ENCODE data around the gene EEF2K. TPM values are rescaled to one million over a fixed set of nuclear protein-coding genes. Genes with fewer than 3 reads are reported as not detected.

The EEF2K gene
- total and polyA plus RNA-seq, 2 of the 13 experiments (the other 11 are each of a cell fraction or from before 2014, with no cell fraction given): 22.0 to 23.8 TPM

- TF ChIP-seq ZNF598 (CRISPR knock-in tag; IDR thresholded peaks at IDR 0.05; ENCODE audit: borderline replicate concordance) (0 out of 2 replicates have a peak, but pooled peaks have one; percentile 2), SP4 (CRISPR knock-in tag; IDR thresholded peaks at IDR 0.05) (0 out of 2 replicates have a peak, but pooled peaks have one; percentile 16), TEAD3 (CRISPR knock-in tag; optimal IDR thresholded peaks at IDR 0.05; ENCODE audit: borderline replicate concordance) (peak; percentile 64), SAP130 (CRISPR knock-in tag; IDR thresholded peaks at IDR 0.05; ENCODE audit: low read depth) (peak; percentile 13; the same call in 1 of the 2 replicates), ZSCAN12 (CRISPR knock-in tag; IDR thresholded peaks at IDR 0.05) (0 out of 2 replicates have a peak, but pooled peaks have one; percentile 23), ZNF225 (CRISPR knock-in tag; IDR thresholded peaks at IDR 0.05) (peak; percentile 14; the same call in 1 of the 2 replicates), ZNF567 (CRISPR knock-in tag; IDR thresholded peaks at IDR 0.05; ENCODE audit: borderline replicate concordance) (peak; percentile 71; the same call in 1 of the 2 replicates), MED1 (CRISPR knock-in tag; IDR thresholded peaks at IDR 0.05) (0 out of 2 replicates have a peak, but pooled peaks have one; percentile 20)
- TF ChIP-seq, protein P1, sequence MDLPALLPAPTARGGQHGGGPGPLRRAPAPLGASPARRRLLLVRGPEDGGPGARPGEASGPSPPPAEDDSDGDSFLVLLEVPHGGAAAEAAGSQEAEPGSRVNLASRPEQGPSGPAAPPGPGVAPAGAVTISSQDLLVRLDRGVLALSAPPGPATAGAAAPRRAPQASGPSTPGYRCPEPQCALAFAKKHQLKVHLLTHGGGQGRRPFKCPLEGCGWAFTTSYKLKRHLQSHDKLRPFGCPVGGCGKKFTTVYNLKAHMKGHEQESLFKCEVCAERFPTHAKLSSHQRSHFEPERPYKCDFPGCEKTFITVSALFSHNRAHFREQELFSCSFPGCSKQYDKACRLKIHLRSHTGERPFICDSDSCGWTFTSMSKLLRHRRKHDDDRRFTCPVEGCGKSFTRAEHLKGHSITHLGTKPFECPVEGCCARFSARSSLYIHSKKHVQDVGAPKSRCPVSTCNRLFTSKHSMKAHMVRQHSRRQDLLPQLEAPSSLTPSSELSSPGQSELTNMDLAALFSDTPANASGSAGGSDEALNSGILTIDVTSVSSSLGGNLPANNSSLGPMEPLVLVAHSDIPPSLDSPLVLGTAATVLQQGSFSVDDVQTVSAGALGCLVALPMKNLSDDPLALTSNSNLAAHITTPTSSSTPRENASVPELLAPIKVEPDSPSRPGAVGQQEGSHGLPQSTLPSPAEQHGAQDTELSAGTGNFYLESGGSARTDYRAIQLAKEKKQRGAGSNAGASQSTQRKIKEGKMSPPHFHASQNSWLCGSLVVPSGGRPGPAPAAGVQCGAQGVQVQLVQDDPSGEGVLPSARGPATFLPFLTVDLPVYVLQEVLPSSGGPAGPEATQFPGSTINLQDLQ (CRISPR knock-in tag; IDR thresholded peaks at IDR 0.05): 0 out of 2 replicates have a peak, but pooled peaks have one; percentile 34
Measured at GRCh38 chr16:22207715-22208360, 1.8 kb downstream of the EEF2K start (continued).

DNA sequence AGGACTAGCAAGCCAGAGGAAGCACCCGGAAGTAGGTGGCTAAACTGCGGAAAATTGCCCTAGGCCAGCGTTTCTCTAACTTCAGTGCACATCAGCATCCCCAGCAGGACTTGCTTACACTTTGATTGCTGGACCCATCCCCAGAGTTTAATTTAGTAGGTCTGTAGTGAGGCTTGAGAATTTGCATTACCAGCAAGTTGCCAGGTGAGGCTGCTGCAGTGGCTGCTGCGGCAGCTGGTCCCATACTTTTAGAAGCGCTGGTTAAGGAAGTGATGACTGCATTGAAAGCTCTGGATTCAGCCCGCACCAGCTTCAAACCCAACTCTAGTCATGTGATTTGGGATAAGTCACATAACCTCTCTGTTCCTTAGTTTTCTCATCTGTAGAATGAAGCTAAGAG, 4.2 kb downstream of the EEF2K start:
- ATAC-seq (no peak), DNase-seq (ENCODE audit: low spot score) (no peak), FAIRE-seq (no peak)
- no peak overlapping the region for H2AFZ ChIP-seq (ENCODE audit: low read length)
- in situ Hi-C loops (cut with HindIII; ENCODE audit: extremely low pct_ligation_motif_present, low pct_unique_long_range_greater_than_20kb) (no loop called here), intact Hi-C loops (cut with micrococcal nuclease; ENCODE audit: unreplicated experiment) (no loop called here)
- BruUV-seq (replicated peaks): no TSS peak
- H3K4me3 ChIP-seq (replicated peaks in 1 of 3; ENCODE audit: insufficient read depth in 1 of 3, low read depth in 2 of 3, low read length in 3 of 3): no peak overlapping the region
- no peak overlapping the region for H3K9ac ChIP-seq (ENCODE audit: insufficient read depth, low read depth, low read length)
- CTCF ChIA-PET (ENCODE audit: low intra/inter-chr PET ratio, low total read pairs): no interaction called here
- H3K4me2 ChIP-seq (ENCODE audit: low read depth, low read length): no peak overlapping the region
- H3K27me3 ChIP-seq (ENCODE audit: control insufficient read depth in 1 of 2, insufficient read depth in 2 of 2, low read length in 2 of 2): no peaks in the 10 kb centered on the region; a peak in 1 of 5 replicates
- H3K79me2 ChIP-seq (ENCODE audit: insufficient read depth, low read length): peaks cover 57% of the 10 kb centered on the region
- POLR2A ChIA-PET: interaction anchor here (1.1 kb wide), 1 partner anchor 18 kb away, joined by 4 read pairs; no protein-coding TSS in a partner anchor
- H4K20me1 ChIP-seq (ENCODE audit: insufficient read depth, low read length): 0 out of 2 replicates have a peak, but pooled peaks cover 4% of the 10 kb centered on the region
- H3K9me3 ChIP-seq (ENCODE audit: low read length): no peaks in the 10 kb centered on the region
- peaks cover 39% of the 10 kb centered on the region for H3K4me1 ChIP-seq (ENCODE audit: insufficient read depth, low read length)
- TF ChIP-seq, protein P2, sequence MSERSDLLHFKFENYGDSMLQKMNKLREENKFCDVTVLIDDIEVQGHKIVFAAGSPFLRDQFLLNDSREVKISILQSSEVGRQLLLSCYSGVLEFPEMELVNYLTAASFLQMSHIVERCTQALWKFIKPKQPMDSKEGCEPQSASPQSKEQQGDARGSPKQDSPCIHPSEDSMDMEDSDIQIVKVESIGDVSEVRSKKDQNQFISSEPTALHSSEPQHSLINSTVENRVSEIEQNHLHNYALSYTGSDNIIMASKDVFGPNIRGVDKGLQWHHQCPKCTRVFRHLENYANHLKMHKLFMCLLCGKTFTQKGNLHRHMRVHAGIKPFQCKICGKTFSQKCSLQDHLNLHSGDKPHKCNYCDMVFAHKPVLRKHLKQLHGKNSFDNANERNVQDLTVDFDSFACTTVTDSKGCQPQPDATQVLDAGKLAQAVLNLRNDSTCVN (CRISPR knock-in tag; IDR thresholded peaks at IDR 0.05; ENCODE audit: borderline replicate concordance): no peak
- TF ChIP-seq SP4 (CRISPR knock-in tag; IDR thresholded peaks at IDR 0.05): peak; percentile 51; the same call in 1 of the 2 replicates
- peaks cover 7 to 35% of the 10 kb centered on the region in 2 experiments for H3K36me3 ChIP-seq (replicated peaks in 1 of 2; ENCODE audit: control insufficient read depth in 1 of 2, insufficient read depth in 2 of 2, low read length in 2 of 2)
- 95% methylated on average over 6 of the region's 6 CpGs for WGBS (ENCODE audit: low lambda C conversion rate)
- H3K27ac ChIP-seq (ENCODE audit: extremely low read length, insufficient read depth, low read length): no peak overlapping the region

Data from HepG2 (cell line).